Middle frontal gyrus (tissue), 1 donor: ENCODE measurements around the gene CACNG4.

ENCODE experiments used
- DNase-seq: peaks from one replicate; pipeline ENCODE4 v3.0.0-alpha.2; 2015; ENCODE audit warnings: low spot score; ENCODE audit errors: extremely low spot score

The CACNG4 gene

DNA sequence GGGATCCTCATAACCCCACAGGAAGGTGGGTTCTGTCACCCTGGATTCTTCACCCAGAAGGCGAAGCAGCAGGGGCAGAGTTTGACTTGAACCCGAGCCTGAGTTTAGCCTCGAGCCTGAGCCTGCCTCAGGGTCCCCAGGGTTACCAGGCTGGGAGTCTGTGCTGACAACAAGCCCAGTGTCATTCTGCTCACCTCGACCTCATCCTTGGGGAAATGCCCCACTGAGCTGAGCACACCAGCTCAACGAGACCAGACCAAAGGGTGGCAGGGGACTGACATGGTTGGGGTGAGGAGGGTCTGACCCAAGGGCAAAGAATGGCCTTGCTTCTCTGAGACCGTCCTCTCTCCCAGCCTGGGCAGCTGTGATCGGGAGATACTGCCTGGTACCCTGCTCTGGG lies 20.2 kb downstream of the CACNG4 start:
- DNase-seq = no peak

DNA sequence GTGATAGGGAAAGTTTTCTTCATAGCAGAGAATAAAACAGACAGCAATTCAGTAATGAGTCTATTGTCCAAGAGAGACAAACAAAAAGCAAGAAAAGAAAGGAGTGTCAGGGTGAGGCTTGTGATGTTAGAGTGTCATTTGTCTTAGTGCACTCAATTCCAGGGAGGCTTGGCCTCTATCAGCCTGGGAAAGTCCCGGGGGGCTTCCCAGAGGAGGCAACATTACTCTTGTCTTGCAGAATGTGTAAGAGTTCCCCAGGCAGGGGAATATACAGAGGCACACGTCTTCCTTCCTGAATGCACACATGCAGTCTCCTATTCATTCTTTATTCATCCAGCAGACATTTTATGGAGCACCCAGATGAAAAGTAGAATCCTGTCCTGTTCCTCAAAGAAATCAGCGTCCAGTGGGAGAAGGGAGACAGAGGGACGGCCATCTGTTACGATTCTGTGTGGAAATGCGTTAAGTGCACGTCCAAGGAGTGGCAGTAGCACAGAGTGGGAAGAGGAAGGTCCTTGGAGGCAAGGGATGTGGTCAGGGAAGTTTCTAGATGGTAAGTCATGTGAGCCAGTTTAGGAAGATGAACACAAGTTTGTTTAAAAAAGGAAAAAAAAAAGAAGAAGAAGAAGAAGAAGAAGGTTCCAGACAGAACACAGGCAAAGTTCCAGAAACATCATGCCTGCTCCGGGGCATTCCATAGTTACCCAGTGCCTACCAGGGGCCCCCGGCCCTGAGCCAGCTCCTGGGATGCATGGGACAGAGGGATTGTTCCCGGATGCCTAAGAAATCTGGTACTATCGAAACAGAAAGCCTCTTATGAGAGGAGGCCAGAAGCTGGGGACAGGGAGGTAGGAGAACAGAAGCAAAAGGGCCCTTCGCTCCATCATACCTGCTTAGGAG lies 21.1 kb downstream of the CACNG4 start:
- DNase-seq = no peak

DNA sequence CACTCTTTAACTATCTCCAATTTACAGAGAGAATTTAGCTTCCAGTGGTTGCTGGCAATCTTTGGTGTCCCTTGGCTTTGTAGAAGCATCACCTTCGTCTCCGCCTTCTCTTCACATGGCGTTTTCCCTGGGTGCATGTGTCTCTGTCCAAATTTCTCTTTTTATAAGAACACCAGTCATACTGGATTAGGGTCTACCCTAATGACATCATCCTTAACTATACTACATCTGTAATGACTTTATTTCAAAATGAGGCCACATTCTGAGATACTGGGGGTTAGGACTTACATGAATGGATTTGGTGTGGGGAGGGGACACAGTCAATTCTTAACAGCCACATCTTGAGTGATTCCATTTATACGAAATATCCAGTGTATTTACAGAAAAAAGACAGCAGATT lies 22.2 kb downstream of the CACNG4 start:
- no peak for DNase-seq

DNA sequence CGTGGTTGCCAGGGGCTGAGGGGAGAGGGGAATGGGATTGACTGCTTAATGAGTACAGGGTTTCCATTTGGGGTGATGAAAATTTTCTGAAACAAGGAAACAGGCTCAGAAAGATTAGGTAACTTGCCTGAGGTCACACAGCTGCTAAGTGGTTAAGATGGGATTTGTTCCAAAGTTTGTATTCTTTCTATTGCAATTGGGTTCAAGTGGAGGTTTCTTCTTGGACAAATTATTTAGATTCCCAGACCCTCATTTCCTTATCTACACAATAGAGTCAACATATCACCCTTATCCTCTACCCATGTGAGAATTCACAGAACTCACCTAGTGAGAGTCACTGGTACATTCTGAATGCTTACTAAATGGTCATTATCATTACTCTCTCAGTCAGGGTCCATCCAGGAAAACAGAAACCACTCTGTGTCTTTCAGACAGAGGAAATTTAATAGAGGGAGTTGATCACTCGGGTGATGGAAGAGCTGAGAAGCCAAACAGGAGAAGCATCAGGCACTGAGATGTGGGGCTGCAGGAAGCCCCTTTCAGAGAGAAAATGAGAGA lies 22.6 kb downstream of the CACNG4 start:
- no peak for DNase-seq

DNA sequence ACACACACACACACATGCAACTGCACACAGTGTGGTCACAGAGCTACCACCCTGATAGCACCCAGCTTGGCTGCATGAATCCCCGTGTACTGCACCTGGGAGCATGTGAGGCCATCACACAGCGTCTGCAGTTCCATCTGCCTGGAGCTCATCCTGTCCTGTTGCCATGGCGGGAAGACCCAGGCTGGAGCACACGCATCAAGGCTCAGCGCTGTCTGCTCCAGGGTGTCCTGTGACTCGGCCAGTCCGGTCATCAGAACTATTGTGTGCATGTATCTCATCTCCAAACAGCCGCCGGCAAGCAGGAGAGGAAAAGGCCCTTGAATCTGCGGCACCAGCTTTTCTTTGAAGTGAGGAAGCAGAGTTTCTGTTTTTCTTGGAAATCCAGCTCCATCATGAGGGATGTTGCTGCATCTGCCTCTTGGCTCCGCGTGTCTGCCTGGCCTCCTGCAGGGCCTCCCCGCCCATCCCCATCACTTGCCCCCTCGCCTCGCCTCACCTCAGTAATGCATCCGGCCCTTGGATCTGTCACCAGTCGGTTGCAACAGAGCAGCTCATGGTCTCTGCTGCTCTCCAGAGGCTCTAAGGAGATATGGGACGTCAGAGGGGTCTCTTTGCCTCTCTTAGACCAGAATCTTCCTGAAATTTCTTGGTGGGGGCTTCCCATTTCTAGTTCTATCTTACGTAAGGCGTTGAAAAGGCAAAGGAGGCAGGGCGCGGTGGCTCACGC lies 23.7 kb downstream of the CACNG4 start:
- no peak for DNase-seq

DNA sequence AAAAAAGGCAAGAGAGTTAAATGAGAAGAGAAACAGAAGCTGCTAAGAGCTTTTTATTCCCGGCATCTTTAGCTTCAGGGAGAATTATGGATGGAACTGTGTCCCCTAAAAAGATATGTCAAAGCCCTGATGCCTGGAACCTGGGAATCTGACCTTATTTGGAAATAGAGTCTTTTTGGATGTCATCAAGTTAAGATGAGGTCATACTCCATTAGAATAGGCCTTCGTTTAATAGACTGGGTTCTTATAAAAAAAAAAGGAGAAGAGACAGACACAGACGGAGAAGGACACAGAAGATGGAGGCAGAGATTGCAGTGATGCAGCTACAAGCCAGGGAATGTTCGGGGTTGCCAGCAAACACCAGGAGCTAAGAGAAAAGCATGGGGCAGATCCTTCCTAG lies 24.6 kb downstream of the CACNG4 start:
- no peak for DNase-seq

DNA sequence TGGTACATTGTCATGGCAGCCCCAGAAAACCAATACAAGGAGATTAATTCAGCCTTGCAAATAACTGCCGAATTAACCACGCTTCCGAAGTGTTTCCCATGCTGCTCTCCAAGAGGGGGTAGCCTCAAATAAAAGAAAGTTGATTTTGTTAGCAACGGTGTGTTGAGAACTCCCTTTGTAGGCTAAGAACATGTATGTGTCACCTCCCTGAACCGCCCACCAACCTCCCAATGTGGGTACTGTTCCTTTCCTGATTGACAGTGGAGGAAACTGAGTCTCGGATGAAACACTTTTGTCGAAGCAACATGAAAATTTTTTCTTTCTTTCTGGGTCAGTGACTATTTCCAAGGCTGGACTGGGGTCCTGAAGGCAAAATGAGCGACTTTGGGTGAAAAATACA lies 25.1 kb downstream of the CACNG4 start:
- no peak for DNase-seq

DNA sequence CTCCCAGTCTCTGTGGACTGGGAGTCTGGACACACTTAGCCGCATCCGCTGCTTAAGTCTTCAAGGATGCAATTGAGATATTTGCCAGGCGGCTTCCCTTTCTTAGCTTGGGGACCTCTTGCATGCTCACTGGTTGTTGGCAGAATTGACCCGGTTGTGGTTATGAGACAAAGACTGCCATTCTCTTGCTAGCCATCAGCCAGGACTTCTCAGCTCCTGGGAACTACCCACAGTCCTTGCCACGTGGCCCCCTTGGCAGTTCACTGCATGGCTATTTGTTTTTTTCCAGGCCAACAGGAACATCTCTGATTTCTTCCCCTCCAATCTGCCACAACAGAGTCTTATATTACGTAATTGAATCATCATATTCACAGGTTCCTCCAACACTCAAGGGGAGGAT lies 25.5 kb downstream of the CACNG4 start:
- DNase-seq = no peak

DNA sequence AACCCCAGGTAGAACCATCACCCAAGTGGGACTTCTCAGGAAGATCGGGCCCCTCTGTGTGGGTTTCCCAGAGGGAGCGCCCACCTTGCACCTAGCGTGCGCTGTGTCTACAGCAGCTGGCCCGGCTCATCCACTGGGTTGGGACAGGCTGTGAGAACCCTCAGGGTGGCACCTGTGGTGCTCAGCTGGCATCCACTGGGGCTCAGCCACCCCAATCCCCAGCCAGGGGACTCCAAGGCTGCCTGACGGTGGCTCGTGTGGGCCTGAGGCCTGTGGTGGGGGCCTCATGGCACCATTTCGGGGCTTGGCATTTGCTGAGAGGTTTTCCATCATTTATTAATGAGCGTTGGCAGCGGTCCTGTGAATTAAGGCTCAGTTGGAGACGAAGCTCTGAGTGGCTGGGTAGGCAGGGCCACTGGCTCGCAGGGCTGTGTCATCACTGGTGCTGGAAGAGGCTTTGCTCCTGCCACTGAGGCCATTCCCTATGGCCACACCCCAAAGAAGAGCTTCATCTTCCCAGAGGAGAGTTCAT lies 28.5 kb downstream of the CACNG4 start:
- no peak for DNase-seq

DNA sequence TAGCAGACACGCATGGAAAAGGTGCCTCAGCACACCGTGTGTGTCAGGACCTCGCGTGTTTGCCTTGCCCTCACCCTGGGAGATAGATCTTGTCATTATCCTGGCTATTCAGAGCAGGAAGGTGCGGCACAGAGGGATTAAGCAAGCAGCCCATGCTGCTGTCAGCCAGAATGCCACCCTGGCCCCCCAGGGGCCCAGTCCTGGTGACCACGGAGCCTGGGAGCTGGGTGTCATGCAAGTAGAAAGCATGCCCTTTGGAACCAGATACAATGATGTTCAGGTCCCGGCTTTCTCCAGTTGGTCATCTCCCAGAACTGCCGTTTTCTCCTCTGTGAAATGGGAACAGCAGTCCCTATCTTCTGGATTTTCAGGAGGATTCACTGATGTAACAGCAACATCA lies 29.9 kb downstream of the CACNG4 start:
- no peak for DNase-seq

DNA sequence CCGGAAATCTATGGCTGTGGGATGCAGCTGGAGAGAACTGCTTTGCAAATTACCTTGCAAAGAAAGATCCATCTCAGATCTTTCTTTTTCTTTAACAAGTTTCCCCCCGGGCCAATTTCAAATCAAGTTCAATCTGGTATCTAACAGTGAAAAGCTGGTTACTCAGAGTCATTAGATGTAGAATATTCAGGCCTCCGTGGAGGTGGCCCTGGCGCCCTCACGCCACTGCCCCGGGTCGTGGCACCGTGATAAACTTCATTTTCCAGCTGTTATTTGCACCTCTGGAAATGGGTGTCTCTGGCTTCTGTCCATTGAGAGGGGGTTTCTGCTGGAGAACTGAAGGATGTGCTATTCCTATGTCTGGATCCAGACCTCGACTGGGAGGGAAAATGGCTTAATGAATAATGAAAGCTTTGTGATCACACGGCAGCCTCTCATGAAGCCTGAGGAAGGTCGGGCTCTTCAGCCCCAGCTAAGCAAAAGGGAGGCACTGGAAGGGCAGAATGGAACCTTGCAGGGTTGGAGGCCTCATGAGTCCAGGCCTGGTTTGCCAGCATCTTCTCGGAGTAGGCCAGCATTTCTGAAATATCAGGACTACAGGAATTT lies 30.5 kb downstream of the CACNG4 start:
- DNase-seq = no peak

DNA sequence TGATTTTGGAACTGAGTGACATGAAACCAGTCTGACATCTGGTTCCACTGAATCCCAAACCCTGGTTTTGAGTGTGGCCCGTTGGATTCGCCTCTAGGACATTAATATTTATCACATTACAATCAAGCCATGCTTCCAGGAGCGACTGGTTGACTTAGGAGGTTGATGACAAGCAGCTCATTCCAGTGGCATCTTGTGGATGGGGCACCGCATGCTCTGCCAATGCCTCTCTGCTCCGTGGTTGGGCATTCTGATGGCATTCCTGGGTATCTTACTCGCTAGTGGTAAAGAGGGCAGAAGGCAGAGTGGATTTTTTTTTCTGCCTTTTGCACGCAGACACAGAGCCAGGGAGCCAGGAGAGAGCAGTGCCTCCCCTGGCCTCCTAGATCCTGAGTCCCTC lies 31.4 kb downstream of the CACNG4 start:
- no peak for DNase-seq

DNA sequence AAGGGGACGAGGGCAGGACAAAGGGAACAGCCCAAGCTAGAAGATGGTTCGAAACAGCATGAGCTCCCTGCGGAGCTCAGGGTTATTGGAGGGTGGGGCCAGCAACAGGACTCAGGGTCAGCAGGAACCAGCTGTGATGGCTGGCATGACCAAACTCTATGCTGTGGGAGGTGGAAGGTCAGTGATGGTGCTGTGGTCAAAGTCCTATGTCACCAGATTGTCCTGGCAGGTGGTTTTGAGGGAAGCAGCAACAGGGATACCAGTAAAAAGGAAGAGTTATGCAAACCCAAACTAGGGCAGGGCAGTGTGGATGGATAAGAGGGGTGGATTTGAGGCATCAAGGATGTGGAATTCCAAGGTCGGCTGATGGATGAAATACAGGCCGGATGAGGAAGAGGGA lies 32.4 kb downstream of the CACNG4 start:
- no peak for DNase-seq

DNA sequence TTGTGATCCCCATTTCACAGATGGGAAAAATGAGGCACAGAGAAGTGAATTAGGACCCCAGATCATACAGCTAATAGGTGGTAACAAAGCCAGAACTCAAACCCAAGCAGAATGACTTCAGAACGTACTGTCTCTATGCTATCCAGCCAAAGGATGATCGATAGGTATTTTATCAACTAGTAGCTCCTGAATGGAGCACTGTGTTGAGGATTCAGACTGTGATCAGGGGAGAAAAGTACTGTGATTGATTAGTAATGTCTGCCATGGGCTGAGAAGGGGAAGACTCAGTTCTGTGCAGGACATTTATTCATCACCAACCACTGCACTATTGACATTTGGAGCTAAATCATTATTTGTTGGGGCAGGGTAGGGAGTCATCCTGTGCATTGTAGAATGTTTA lies 38.7 kb downstream of the CACNG4 start:
- no peak for DNase-seq

DNA sequence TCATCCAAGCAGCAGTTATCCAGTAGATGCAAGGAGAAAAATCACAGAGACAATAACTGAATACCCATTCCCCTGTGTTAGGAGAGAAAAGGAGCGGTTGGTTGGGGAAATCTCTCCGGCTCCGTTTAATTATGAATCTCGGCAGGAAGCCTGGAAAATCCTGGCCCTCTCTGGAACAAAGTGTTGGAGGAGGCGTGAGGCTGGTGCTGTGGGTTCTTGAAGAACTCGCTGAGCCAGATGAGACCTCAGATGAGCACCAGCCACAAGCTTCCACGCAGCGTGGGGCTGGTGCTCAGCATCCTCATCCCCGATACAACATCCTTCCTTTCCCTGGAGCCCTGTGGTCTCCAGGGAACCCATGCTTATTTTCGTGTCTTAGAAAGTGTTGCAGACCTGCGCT lies 39.7 kb downstream of the CACNG4 start:
- no peak for DNase-seq

DNA sequence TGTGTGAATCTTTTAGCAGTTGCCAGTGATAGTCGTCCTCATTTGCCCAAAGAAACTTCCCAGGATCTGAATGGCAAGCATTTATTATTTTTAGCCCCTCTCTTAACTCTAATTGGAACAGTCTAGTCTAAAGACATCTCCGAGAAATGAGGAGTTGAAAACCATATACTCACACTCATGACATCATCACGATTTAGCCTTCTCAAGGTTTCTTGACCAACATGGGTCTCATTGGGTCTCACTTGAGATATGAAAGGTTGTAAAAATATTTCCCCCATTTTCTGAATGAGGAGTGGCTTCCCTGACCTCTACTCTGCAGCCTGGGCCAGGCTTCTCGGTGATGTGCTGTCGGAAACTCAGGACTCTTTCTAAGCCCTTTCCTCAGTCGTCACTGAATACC lies 42.8 kb downstream of the CACNG4 start:
- DNase-seq = no peak

DNA sequence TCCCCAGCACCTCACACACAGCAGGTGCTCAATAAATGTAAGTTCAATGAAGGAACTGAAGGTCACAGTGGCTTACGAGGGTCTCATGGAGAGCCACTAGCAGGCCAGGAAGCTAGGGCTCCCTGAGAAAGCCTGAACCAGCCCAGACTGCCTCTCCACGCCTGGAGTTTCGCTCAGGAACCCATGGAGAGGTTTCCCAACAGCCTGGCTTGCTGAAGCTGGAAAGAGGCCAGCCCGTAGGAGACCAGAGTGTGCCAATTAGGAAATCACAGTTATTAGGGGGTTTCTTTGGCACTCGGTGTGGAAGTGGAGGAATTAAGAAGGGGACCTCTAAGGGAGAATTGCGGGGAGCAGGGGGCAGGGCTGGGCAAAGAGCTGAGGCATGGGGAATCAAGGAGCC lies 43.6 kb downstream of the CACNG4 start:
- DNase-seq = no peak

DNA sequence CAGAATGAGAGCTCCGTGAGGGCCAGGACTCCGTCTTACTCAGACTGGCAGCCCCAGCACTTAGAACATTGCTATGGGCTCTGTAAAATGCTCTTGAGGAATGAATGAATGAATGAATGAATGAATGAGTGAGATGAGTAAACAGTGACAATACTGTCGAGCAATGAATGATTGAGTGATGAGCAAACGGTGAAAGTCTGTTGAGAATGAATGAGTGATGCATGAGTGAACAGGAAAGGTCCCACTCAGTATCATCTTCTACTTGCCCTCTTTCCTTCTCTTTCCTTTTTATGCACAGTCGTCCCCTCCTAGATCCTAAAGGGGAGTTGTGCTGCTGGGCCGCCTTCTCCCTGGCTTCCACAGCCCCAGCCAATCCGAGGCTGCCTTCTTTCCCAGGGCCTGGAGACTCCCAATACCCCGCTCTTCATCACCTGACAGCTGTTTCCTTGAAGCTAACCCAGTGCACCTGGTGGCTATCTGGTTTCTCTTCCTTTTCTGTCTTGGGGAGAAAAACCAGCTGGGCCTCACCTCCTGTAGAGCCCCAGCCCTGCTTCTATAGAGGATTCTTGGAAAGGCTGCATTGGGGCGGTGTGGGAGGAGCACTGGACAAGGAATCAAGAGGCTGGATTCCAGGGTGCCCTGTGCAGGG lies 47.1 kb downstream of the CACNG4 start:
- no peak for DNase-seq

DNA sequence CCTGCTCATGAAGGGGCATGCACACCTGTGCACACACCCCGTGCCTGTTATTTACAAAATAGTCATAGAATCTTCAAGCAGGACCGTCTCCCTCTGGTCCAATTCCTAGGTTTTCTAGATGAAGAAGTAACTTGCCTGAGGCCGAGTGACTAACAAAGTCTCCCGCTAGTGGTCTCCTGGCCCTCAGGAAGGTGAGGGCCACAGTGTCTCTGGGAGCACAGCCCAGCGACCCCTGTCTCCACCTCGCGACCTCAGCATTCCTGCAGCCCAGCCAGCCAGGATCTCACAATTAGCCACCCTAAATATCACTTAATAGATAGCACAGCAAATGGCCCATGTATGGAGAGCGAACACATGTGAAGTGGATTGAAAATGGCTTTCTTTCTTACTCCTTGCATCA lies 49.4 kb downstream of the CACNG4 start:
- DNase-seq = no peak

DNA sequence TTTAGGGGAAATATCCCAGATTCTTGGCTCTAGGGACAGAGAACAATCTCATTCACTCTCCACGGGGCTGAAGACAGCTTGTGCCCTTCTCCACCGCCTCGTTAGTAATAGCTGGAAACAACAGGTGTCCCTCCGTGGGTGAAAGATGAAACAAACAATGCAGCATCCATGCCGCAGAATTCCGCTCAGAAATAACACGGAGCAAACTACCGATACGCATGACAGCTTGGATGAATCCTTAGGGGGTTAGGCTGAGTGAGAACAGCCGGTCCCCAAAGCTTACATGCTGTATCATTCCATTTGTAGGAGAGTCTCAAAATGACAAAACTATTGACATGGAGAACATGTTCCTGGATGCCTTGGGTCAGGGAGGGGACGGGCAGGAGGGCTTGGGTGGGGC lies 50.5 kb downstream of the CACNG4 start:
- DNase-seq = no peak

DNA sequence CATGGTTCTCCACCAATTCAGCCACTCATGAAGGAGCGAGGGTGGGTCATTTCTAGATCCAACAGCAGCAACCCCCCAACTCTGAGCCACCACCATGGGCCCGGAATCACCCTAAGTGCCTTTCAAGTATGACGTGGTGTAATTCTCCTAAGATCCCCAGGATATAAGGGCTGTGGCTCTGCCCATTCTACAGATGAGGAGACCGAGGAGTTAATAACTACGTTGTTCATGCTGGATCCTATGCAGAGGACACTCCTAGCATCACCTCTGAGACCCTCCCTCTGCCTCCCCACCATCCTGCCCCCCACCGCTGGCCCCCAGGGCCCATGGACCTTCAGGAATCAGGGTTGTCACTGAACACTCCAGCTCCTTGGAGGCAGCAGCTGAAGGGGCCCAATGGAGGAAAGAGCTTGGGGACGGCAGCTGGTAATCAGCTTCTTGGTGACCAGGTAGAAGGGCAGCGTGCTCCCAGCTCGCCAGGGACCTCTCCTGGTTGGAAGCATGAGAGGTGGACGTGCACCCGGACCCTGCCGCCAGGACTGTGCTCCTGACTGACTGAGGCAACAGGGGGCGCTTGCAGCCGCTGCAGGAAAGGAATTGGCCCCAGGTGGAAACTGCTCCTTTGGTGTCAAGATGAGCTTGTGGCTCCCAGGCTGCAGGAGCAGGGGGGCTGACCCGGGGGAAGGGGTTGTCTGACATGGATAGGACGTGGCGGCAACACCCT lies 51.7 kb downstream of the CACNG4 start:
- DNase-seq = no peak
